22Rv1 (cell line): ENCODE measurements around the gene SMPDL3B.

ENCODE experiments used
- ZFX ChIP-seq: fragments of 450-650 bp; IDR thresholded peaks from 2 replicates; pipeline ENCODE4 v1.6.1; 2017; ENCODE audit warnings: antibody characterized with exemption, borderline replicate concordance
- TF ChIP-seq, protein P1 (sequence below): fragments of 450-650 bp; IDR thresholded peaks from 2 replicates; pipeline ENCODE4 v1.5.1; 2017; ENCODE audit warnings: mild to moderate bottlenecking

DNA sequence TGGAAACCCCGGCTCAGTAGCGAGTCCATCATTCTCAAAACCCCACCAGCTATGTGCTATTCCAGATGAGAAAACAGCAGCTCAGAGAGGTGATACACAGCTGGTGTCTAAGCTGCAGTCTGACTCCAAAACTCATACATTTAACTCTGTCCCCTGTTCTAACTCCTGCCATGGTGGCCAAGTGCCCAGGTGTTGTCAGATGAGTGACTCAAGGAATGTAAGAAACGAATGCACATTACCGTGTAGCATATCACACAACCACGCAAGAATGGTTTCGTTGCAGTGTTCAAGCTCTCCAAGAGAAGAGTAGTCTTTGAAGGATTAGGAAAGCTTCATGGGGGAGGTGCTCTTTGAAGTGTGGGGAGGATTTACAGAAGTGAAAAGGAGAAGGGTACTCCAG, 20.3 kb downstream of the SMPDL3B start:
- TF ChIP-seq, protein P1, sequence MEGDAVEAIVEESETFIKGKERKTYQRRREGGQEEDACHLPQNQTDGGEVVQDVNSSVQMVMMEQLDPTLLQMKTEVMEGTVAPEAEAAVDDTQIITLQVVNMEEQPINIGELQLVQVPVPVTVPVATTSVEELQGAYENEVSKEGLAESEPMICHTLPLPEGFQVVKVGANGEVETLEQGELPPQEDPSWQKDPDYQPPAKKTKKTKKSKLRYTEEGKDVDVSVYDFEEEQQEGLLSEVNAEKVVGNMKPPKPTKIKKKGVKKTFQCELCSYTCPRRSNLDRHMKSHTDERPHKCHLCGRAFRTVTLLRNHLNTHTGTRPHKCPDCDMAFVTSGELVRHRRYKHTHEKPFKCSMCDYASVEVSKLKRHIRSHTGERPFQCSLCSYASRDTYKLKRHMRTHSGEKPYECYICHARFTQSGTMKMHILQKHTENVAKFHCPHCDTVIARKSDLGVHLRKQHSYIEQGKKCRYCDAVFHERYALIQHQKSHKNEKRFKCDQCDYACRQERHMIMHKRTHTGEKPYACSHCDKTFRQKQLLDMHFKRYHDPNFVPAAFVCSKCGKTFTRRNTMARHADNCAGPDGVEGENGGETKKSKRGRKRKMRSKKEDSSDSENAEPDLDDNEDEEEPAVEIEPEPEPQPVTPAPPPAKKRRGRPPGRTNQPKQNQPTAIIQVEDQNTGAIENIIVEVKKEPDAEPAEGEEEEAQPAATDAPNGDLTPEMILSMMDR, result no peak
- TF ChIP-seq ZFX, result no peak
